NCI-H524 (cell line): ENCODE data around the gene MRFAP1L1.
A peak's percentile ranks its signal among the peaks of the same experiment; 100 is the strongest.
"Not testable (repeated sequence)": the region's sequence is repeated elsewhere in the genome, so short reads cannot be mapped to it uniquely, and the experiment has no call there.

ENCODE experiments used
- DNase-seq, 2 experiments: peaks; one replicate each; lab custom pipeline; 2025; lab: John Stamatoyannopoulos, UW

MRFAP1L1 gene

GRCh38 chr4:6688879-6689505 lies 20.7 kb downstream of the MRFAP1L1 start:
- DNase-seq: no peak

DNA sequence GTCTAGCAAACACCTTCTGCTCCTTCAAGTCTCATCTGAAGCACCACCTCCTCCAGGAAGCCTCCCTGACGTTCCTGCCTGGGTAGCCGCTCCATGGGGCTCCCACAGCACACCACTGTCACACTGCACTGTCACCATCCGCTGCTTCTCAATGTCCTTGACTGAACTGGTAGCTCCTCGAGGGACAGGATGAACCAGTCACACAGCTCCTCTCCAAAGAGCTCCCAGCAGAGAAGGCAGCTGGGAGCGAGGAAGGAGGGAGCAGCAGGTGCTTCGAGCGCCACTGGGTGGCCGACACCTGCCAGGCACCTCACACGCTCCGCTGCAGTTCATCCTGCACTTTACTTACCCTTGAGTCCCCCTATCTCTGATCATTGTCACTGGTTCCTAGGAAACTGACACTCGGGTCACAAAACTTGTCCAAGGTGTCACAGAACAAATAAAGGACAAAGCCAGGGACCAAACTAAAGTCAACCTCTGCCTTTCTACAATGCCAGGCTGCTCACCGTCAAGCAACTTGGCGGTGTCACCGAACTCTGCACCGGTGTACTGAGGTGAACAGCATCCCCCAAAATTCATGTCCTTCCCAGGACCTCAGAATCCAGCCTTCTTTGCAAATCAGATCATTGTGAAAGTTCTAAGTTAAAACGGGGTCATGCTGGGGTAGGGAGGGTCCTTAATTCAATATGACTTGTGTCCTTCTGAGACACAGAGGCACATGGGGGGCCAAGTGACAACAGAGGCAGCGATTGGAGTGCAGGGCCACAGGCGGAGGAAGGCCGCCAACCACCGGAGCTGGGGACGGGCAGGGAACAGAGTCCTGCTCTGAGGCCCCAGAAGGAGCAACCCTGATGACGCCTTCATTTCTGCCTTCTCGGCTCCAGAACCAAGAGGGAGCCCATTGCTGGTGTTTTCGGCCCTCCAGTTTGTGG lies 21.5 kb downstream of the MRFAP1L1 start:
- no peak for DNase-seq

DNA sequence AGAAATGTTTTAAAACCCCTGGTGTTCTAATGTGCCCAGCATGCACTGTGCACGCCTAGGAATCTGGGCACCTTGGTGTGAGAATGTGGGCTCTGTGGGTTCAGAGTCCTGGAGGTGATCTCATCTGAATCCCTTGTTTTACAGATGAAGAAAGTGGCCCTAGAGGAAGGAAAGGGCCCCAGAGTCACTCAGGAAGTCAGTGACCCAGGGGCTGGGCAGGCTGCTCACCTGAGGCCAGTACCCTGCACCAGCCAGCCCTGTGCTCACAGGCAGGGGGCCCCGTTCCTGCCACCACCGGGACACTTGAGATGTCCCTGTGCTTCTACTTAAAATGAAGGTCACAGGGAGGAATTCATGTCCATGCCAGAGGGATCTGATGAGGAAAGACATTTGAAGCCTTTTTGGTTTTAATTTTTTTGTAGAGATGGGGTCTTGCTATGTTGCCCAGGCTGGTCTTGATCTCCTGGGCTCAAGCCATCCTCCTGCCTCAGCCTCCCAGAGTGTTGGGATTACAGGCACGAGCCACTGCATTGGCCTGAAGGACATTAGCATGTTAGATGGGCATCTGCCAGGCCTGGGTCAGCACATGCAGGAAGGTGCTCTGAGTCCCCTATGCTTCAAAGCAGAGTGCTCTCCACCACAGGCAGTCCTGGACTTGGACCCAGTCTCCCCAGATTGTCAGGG lies 23.4 kb downstream of the MRFAP1L1 start:
- DNase-seq: no peak

DNA sequence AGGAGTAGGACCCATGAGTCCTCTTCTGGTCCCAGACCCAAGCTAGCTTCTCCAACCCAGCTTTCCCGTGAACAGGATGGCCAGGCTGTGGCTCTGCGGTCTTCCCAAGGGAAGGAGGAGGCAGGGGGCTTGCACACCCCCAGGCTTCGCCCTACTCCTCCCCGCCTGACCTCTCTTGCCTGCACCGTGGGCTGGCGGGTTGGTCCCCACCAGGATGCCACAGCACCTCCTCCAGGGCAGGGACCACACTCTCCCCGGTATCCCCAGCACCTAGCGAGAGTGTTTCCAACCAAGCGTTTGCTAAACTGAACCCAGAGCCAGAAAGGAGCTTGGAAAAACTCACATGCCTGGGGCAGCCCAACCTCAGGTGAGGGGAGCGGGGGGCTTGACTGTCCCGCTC lies 25.0 kb downstream of the MRFAP1L1 start:
- DNase-seq: no peak

- DNase-seq: no peak
Observed at GRCh38 chr4:6682862-6683590, 26.6 kb downstream of the MRFAP1L1 start.

GRCh38 chr4:6681191-6681590 lies 28.5 kb downstream of the MRFAP1L1 start:
- DNase-seq: no peak

DNA sequence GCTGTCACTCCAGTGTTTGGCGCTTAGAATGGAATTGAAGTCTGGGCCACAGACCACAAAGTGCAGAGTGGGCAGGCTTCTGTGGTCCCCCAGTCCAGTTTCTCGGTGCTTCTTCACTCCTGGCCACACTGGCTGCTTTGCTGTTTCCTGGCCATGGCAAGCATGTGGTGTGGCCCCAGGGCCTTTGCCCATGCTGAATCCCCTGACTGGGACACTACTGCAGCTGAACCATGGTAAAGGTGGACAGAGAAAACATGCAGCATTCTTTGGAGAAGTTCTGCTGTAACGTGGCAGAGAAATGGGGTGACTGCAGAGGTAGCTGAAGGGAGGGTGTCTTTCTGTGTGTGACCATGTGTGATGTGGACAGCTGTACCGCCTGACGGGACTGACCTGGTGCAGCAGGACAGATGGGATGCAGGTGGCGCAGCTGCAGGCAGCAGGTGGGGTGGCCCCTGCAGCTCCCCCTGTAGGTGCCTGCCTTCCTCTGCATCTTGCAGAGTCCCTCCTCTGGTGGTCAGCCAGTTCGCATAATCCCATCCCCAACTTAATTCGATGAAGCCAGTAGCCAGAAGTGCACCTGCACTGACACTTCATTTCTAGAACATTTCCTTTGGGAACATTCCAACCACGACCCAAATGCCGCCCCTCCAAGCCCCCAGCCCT lies 29.2 kb downstream of the MRFAP1L1 start:
- DNase-seq: no peak

DNA sequence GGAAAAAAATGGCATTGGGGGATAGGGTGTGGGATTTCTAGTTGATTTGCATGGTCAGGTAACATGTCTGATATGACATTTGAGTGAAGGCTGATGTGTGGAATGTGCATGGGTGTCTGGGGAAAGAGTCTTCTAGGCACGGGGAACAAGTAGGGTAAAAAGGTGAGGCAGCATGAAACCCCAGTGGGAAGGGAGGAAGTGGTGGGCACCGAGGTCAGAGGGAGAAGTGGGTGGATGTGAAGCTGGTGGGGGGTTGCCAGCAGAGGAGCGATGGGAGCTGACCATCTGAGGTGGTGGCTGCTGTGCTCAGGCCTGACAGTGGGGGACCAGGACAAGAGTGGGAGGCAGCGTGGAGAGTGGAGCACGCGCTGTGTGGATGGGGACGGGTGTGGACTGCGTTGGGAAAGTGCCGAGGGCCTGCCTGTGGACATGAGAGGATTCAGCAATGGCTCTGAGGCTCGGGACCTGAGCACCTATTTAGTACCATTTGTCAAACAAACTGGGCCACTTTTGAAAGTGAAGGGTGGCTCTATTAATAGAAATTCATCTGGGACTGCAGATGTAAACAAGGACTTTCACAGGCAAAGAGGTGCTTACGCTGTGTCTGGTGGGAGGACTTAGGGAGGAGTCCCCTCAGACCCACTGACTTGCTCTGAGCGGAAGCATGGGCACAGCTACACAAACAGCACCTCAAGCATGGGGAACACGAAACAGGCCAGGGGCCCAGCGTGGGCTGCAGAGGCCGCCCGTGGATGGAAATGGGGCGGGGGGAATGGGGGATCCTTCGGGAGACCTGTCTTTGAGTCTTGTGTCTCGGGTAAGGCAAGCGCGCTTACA lies 32.7 kb downstream of the MRFAP1L1 start:
- DNase-seq: no peak

- DNase-seq: peak; percentile 27 to 69
Observed at GRCh38 chr4:6674500-6675149, 35.0 kb downstream of the MRFAP1L1 start.

GRCh38 chr4:6673660-6674499 lies 35.8 kb downstream of the MRFAP1L1 start:
- DNase-seq: peak; percentile 89 to 98

DNA sequence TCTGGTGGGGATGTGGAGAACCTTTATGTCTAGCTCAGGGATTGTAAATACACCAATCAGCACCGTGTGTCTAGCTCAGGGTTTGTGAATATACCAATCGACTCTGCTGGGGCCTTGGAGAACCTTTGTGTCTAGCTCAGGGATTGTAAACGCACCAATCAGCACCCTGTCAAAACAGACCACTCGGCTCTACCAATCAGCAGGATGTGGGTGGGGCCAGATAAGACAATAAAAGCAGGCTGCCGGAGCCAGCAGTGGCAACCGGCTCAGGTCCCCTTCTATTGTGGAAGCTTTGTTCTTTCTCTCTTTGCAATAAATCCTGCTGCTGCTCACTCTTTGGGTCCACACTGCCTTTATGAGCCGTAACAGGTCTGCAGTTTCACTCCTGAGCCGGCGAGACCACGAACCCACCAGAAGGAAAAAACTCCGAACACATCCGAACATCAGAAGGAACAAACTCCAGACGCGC lies 36.4 kb downstream of the MRFAP1L1 start:
- DNase-seq: peak; percentile 18 to 35

DNA sequence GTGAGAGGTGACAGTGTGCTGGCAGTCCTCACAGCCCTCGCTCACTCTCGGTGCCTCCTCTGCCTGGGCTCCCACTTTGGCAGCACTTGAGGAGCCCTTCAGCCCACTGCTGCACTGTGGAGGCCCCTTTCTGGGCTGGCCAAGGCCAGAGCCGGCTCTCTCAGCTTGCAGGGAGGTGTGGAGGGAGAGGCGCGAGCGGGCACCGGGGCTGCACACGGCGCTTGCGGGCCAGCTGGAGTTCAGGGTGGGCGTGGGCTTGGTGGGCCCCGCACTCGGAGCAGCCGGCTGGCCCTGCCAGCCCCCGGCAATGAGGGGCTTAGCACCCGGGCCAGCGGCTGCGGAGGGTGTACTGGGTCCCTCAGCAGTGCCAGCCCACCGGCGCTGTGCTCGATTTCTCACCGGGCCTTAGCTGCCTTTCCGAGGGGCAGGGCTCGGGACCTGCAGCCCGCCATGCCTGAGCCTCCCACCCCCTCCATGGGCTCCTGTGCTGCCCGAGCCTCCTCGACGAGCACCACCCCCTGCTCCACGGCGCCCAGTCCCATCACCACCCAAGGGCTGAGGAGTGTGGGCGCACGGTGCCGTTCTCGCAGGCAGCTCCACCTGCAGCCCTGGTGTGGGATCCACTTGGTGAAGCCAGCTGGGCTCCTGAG lies 37.0 kb downstream of the MRFAP1L1 start:
- DNase-seq: not testable (repeated sequence)

- no peak for DNase-seq
Observed at GRCh38 chr4:6672131-6672530, 37.5 kb downstream of the MRFAP1L1 start.

DNA sequence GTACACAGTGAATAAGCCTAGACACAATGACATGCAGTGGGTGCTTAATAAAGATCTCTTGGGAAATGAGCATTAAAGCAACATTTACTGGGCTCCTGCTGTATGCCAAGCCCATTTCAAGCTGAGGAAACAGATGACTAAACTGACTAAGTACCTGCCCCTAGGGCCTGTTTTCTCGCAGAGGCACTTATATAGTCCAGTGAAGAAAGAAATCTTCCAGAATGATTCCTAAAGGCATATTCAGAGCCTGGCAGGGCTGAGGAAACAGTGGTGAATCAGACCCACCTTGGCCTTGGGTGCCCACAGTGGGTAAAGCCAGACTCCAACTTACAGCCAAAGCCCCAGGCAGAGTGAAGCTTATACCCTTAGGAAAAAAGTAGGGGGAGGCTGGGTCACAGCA lies 38.0 kb downstream of the MRFAP1L1 start:
- no peak for DNase-seq

GRCh38 chr4:6668391-6668790 lies 41.3 kb downstream of the MRFAP1L1 start:
- DNase-seq: no peak

DNA sequence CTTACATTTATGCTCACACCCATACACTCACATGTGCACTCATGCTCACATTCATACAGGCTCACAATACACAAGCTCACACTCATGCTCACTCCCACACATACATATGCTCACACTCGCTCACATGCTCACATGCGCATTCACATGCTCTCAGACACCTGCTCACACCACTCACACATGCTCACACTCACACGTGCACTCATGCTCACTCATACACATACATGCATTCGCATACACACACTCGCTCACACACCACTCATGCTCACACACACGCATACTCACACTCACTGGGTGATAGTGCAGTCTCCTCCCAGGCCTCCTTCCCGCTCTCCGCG lies 44.4 kb downstream of the MRFAP1L1 start:
- DNase-seq: no peak

GRCh38 chr4:6663596-6664393 lies 45.9 kb downstream of the MRFAP1L1 start:
- no peak for DNase-seq

DNA sequence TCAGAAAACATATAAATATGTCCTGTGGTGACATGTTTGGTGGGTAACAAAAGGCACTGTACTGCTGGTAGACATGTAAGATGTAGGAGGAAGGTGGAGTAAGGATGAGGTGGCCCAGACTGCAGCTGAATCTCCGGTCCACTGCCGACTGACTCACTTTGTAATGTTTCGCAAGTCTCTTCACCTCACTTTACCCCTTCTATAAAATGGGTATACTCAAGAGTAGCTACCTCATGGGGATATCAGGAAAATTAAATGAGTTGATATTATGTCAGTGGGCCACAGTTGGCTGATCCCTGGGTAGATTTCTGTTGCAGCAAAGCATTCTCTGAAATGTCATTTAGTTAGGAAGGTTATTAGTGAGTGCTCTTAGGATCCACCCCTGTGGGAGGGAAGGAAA lies 47.1 kb downstream of the MRFAP1L1 start:
- no peak for DNase-seq
